ENCODE measurements around the gene GOLGA7B. TPM values are rescaled to one million over a fixed set of nuclear protein-coding genes. Genes with fewer than 3 reads are reported as not detected.

Gene GOLGA7B
- total and polyA plus RNA-seq, 2 donors (not counting 3 experiments of a cell fraction or from before 2014, with no cell fraction given) = 0.03 TPM; not detected in 1

GRCh38 chr10:97852277-97852676 is 2.6 kb downstream of the GOLGA7B start:
- H3K4me1 ChIP-seq (ENCODE audit: control insufficient read depth, extremely low read depth, insufficient read depth, low read length) = peaks cover 2% of the 10 kb centered on the region
- FAIRE-seq (no peak), DNase-seq (ENCODE audit: low read depth, low spot score) (no peak)
- H2AFZ ChIP-seq (ENCODE audit: low read depth, low read length) = no peak overlapping the region
- BruUV-seq (replicated peaks) = no TSS peak
- POLR2A ChIA-PET = no interaction called here
- H3K4me3 ChIP-seq (replicated peaks in 1 of 3; ENCODE audit: insufficient read depth in 1 of 3, low read depth in 1 of 3, low read length in 3 of 3) = no peak overlapping the region
- no peak overlapping the region for H3K9ac ChIP-seq (replicated peaks; ENCODE audit: extremely low read depth, insufficient read depth, low read length)
- peaks cover 7 to 17% of the 10 kb centered on the region in 2 experiments for H3K27me3 ChIP-seq (ENCODE audit: control insufficient read depth in 2 of 2, insufficient read depth in 2 of 2, low read length in 2 of 2)
- H4K20me1 ChIP-seq (replicated peaks; ENCODE audit: control insufficient read depth, extremely low read depth, insufficient read depth, low read length) = no peaks in the 10 kb centered on the region
- H3K36me3 ChIP-seq (ENCODE audit: control insufficient read depth in 2 of 2, extremely low read depth in 1 of 2, insufficient read depth in 2 of 2, low read length in 2 of 2) = no peaks in the 10 kb centered on the region
- intact Hi-C loops (cut with micrococcal nuclease) = no loop called here
- H3K9me1 ChIP-seq (replicated peaks; ENCODE audit: control insufficient read depth, extremely low read depth, insufficient read depth, low read length) = no peaks in the 10 kb centered on the region
- H3K9me3 ChIP-seq (replicated peaks; ENCODE audit: control insufficient read depth, insufficient read depth, low read length) = no peaks in the 10 kb centered on the region
- dilution Hi-C loops (cut with MboI; ENCODE audit: extremely low pct_ligation_motif_present, low sequenced_read_pairs) = no loop called here
- TF ChIP-seq MAX (IDR thresholded peaks at IDR 0.05; ENCODE audit: insufficient read depth, insufficient read length) (no peak), CTCF (IDR thresholded peaks at IDR 0.05; ENCODE audit: extremely low read depth in 1 of 2, insufficient read depth in 1 of 2, low read depth in 1 of 2, low read length in 2 of 2) (no peak), EZH2 (IDR thresholded peaks at IDR 0.05; ENCODE audit: borderline replicate concordance, low read depth, low read length, severe bottlenecking) (no peak), GATA2 (IDR thresholded peaks at IDR 0.05; ENCODE audit: insufficient read depth, insufficient read length, low read depth, low read length) (no peak), FOS (IDR thresholded peaks at IDR 0.05; ENCODE audit: borderline replicate concordance, insufficient read depth, low read length) (no peak), JUN (IDR thresholded peaks at IDR 0.05; ENCODE audit: borderline replicate concordance, insufficient read depth, insufficient read length, low read depth) (no peak), POLR2A (IDR thresholded peaks at IDR 0.05; ENCODE audit: low read depth, low read length) (no peak), POLR2AphosphoS5 (IDR thresholded peaks at IDR 0.05; ENCODE audit: insufficient read depth, low read depth, low read length) (no peak), MYC (IDR thresholded peaks at IDR 0.05; ENCODE audit: low read depth, low read length) (no peak)
- H3K4me2 ChIP-seq (ENCODE audit: insufficient read depth, low read length) = no peak overlapping the region
- no peaks in the 10 kb centered on the region for H3K79me2 ChIP-seq (ENCODE audit: control insufficient read depth, insufficient read depth, low read length)
- CTCF ChIA-PET = no interaction called here
- no peak overlapping the region for H3K27ac ChIP-seq (ENCODE audit: insufficient read depth, low read depth, low read length)
